ENCODE data around the gene NKX2-2.
"Not testable (repeated sequence)": the region's sequence is repeated elsewhere in the genome, so short reads cannot be mapped to it uniquely, and the experiment has no call there.

Gene NKX2-2

GRCh38 chr20:21508230-21509078, 5.4 kb downstream of the NKX2-2 start:
- DNase-seq = no peak

- no peak for DNase-seq
Observed at GRCh38 chr20:21507400-21508229, 6.2 kb downstream of the NKX2-2 start.

DNA sequence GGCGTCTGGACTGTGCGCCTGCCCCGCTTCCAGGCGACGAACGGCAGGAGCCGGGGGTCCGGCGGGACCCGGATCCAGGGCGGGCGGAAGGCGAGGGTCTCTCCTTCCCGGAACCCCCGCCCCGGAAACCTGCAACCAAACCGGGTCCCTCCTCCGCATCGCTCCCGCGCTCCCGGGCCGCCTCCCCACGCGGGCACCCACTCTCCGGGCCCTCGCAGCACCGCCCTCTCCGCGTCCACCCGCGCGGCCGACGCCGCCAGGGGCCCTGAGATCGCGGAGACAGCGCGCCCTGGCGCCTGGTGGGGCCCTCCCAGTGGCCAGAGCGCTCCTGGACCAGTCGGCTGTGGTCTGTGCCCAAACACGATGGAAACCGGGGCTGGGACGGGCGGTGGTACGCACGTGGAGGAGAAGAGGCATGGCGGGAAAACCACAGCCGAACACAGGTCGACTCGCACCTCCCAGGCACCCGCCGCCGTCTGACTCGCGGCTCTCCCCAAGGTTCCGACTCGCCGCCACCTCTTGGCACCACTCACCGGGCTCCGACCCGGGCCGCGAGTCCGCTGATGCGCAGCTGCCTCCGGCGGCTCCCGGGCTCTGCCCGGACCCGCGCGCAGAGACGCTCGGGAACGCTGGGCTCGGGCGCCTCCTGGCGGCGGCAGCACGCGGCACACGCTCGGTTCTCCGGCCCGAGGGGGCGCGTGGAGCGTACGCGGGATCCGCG, 7.9 kb downstream of the NKX2-2 start:
- DNase-seq = peak in 1 of 2 donors; percentile 24

GRCh38 chr20:21505161-21505809, 8.6 kb downstream of the NKX2-2 start:
- DNase-seq = peak; percentile 41 to 42

GRCh38 chr20:21504323-21504722, 9.5 kb downstream of the NKX2-2 start:
- no peak for DNase-seq

DNA sequence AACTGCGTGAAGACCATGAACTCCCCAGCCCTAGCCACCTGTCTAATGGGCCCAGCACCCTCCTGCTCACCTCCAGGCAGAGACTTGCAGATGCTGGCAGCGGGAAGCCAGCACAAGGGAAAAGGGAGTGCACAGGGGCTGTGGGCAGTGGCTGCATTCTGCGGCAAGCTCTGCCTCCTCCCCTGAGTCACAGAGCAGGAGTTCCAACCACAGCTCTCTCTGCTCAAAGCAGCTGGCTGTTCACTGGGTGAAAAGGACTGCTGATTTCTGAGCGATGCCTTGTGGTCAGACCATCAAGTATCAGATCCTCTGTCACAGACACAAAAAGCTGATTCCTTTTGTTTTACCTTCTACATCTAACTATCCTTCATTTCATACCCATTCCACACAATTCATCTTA, 10.5 kb downstream of the NKX2-2 start:
- DNase-seq = no peak

DNA sequence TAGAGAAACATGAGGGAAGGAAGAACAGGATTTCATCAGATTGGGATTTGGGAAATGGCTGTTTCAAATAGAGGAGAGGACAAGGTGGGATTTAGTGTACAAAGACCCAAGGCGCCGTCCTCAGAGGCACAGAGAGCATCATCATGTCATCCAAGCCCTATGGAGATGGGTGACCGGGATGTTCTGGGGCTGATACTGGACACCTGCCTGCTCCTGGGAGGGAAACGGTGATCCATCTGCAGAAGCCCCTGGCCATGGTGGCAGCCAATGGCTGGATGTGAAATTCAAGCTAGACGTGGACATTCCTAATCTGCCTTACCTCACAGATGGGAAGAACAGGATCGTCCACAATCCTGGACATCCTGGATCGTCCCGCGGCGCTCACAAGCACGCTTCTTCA, 12.7 kb downstream of the NKX2-2 start:
- DNase-seq = no peak

DNA sequence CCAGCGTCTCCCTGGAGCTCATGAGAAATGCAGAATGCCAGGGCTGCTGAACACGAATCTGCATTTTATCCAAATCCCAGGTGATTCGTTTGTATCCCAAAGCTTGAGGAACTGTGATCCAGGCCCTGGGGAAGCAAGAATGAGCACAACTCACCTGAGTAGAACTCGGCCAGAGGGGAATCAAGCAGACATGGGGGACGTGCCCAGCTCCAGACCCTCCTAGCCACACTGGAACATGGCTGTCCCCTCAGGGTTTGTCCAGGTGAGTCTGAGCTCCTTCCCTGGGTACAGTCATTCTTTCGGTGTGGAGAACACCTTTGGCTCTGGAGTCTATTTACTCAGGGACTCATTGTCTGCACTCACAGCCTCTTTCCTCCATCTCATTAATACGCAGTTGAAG, 13.3 kb downstream of the NKX2-2 start:
- DNase-seq = no peak

DNA sequence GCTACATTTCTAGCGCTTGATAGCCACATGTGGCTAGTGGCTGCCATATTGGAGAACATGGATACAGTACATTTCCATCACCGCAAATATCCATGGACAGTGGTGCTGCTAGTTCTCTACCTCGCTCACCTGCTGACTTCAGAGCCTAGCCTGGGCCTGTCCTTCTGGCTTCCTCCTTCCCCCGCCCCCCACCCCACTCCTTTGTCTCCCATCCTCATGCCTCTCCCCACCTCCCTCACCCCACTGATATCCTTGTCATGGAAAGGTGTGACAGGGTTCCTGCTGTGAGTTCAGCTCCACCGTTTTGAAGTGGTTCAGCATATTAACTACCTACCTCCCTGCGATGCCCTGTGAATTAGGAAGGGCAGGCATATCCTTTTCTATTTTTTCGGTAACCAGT, 14.2 kb downstream of the NKX2-2 start:
- no peak for DNase-seq

DNA sequence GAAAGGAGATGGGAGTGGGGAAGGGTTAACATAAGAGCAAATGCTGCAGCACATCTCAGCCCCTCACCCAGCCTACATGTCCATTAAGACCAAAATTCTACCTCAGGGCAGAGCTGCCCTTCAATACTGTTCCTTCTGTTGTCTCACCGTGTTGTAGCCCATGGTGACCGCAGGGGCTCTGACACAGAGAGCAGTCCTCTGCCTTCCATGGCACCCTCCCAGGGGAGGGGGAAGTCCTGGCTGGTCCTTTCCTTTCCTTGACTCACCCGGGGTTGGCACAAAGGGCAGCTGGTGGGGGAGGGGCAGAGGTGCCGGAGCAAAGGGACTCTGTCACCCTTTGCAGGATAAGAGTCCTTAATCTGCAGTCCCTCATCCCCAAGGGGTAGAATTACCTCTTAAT, 15.2 kb downstream of the NKX2-2 start:
- no peak for DNase-seq

DNA sequence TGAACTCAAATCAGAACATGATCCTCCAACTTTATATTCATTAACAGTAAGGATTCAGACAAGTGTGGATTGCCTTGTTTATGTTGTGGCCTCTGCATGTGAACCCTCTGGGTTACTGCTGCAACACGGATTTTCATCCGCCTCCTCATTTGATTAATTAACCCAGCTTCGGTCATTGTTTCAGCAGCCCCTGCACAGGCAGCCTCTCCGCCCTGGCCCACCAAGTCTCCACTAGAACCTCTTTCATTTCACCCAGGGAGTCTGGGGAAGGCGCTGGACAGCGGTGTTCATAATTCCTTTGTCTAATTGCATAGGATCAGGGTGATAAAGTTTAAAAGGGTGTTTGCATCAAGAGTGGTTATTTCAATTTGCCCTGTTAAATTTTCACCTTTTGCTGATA, 15.7 kb downstream of the NKX2-2 start:
- DNase-seq = no peak

GRCh38 chr20:21496452-21496851, 17.4 kb downstream of the NKX2-2 start:
- no peak for DNase-seq

- DNase-seq = no peak
Observed at GRCh38 chr20:21493049-21493448, 20.8 kb downstream of the NKX2-2 start.

GRCh38 chr20:21490105-21490504, 23.8 kb downstream of the NKX2-2 start:
- no peak for DNase-seq

GRCh38 chr20:21480144-21480543, 33.7 kb downstream of the NKX2-2 start:
- not testable (repeated sequence) for DNase-seq

DNA sequence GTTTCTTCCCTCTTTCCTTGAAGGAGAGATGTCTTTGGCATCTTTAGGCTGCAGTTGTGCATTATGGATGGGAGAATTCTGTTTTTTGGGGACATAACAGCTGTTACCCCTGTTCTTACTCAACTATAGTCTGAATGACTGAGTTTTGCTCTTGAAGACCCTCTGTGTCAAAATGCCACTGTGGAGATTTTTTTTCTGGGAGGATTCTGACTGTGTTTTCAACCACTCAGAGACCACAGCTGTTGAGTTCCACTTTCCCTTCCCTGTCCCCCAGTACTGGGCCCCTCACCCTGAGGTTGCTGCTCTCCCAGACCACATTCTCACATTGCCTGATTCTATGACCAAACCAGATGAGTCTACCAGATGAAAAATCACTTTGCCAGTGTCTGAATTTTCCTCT, 48.1 kb downstream of the NKX2-2 start:
- DNase-seq = no peak

GRCh38 chr20:21464916-21465315, 48.9 kb downstream of the NKX2-2 start:
- DNase-seq = no peak
